Neural cell (in vitro differentiated cells): Measurements from ENCODE around the gene ARHGAP10. TPM values are rescaled to one million over a fixed set of nuclear protein-coding genes. Genes with fewer than 3 reads are reported as not detected.

Source experiments
- H2AFZ ChIP-seq: fragments of 200-600, 300-800 bp; sonication (generic), shearing (Covaris generic); 2 replicates; pipeline ENCODE4 v1.6.0; 2014; ENCODE audit warnings: low read depth, mild to moderate bottlenecking, antibody characterized with exemption, low read length, moderate library complexity
- H3F3A ChIP-seq: fragments of 200-600 bp; shearing (Covaris generic); 2 replicates; pipeline ENCODE4 v1.6.1; 2016; ENCODE audit warnings: mild to moderate bottlenecking, moderate library complexity, mixed read lengths, antibody characterized with exemption, low read length; ENCODE audit not compliant: insufficient read depth, poor library complexity, severe bottlenecking
- H3K27ac ChIP-seq: fragments of 200-600, 300-800 bp; sonication (generic), shearing (Covaris generic); 2 replicates; pipeline ENCODE4 v1.5.1; 2014; ENCODE audit warnings: mild to moderate bottlenecking, low read length, moderate library complexity
- H3K27me3 ChIP-seq: fragments of 300-800, 200-600 bp; sonication (generic), shearing (Covaris generic); 2 replicates; pipeline ENCODE4 v1.6.0; 2014; ENCODE audit warnings: mild to moderate bottlenecking, low read depth, low read length, moderate library complexity; ENCODE audit not compliant: insufficient read depth
- H3K36me3 ChIP-seq: fragments of 300-800, 200-600 bp; sonication (generic), shearing (Covaris generic); 2 replicates; pipeline ENCODE4 v1.5.1; 2014; ENCODE audit warnings: mild to moderate bottlenecking, antibody characterized with exemption, low read length, moderate library complexity; ENCODE audit not compliant: insufficient read depth
- H3K4me2 ChIP-seq: fragments of 300-800, 200-600 bp; sonication (generic), shearing (Covaris generic); 2 replicates; pipeline ENCODE4 v1.6.0; 2014; ENCODE audit warnings: mild to moderate bottlenecking, low read length
- H3K4me3 ChIP-seq: fragments of 300-800, 200-600 bp; sonication (generic), shearing (Covaris generic); 2 replicates; pipeline ENCODE4 v1.5.1; 2014; ENCODE audit warnings: mild to moderate bottlenecking, low read length, moderate library complexity
- H3K79me2 ChIP-seq: fragments of 200-600 bp; shearing (Covaris generic); replicated peaks from 2 replicates; pipeline ENCODE4 v1.6.0; 2014; ENCODE audit warnings: mild to moderate bottlenecking, low read length, moderate library complexity; ENCODE audit not compliant: insufficient read depth
- H3K9ac ChIP-seq: fragments of 300-800, 200-600 bp; sonication (generic), shearing (Covaris generic); 2 replicates; pipeline ENCODE4 v1.6.1; 2016; ENCODE audit warnings: mild to moderate bottlenecking, low read length, mixed read lengths
- H3K9me2 ChIP-seq: fragments of 200-600 bp; shearing (Covaris generic); 2 replicates; pipeline ENCODE4 v1.6.1; 2016; ENCODE audit warnings: mild to moderate bottlenecking, low read length, mixed read lengths; ENCODE audit not compliant: insufficient read depth
- H3K9me3 ChIP-seq: fragments of 200-600, 300-800 bp; sonication (generic), shearing (Covaris generic); 2 replicates; pipeline ENCODE4 v1.6.1; 2016; ENCODE audit warnings: mild to moderate bottlenecking, mixed run types, low read length, moderate library complexity, mixed read lengths
- H4K20me1 ChIP-seq: fragments of 200-600 bp; shearing (Covaris generic); 2 replicates; pipeline ENCODE4 v1.6.1; 2016; ENCODE audit warnings: mild to moderate bottlenecking, mixed run types; ENCODE audit not compliant: insufficient read depth
- EP300 ChIP-seq: fragments of 450-650 bp; conservative IDR thresholded peaks from 2 replicates; pipeline ENCODE4 v1.6.1; 2014; ENCODE audit warnings: antibody characterized with exemption, mild to moderate bottlenecking, moderate library complexity; ENCODE audit not compliant: poor library complexity, severe bottlenecking
- EZH2 ChIP-seq: fragments of 200-600, 300-800 bp; shearing (Covaris generic), sonication (generic); IDR thresholded peaks from 2 replicates; pipeline ENCODE4 v1.6.1; 2014; ENCODE audit warnings: antibody characterized with exemption, low read length, borderline replicate concordance, mild to moderate bottlenecking; ENCODE audit not compliant: insufficient read depth, poor library complexity, severe bottlenecking
- MXI1 ChIP-seq: fragments of 450-650 bp; conservative IDR thresholded peaks from 2 replicates; pipeline ENCODE4 v1.6.1; 2014; ENCODE audit warnings: antibody characterized with exemption, mild to moderate bottlenecking; ENCODE audit not compliant: poor library complexity, severe bottlenecking
- POLR2AphosphoS5 ChIP-seq: IDR thresholded peaks from 2 replicates; pipeline ENCODE4 v1.6.1; 2012
- RAD21 ChIP-seq: fragments of 450-650 bp; conservative IDR thresholded peaks from 2 replicates; pipeline ENCODE4 v1.6.1; 2014; ENCODE audit warnings: antibody characterized with exemption, mild to moderate bottlenecking, moderate library complexity
- SMC3 ChIP-seq: fragments of 450-650 bp; conservative IDR thresholded peaks from 2 replicates; pipeline ENCODE4 v1.6.1; 2014; ENCODE audit warnings: antibody characterized with exemption, mild to moderate bottlenecking, moderate library complexity; ENCODE audit not compliant: poor library complexity
- TAF1 ChIP-seq: IDR thresholded peaks from 2 replicates; pipeline ENCODE4 v1.6.1; 2012; ENCODE audit warnings: low read depth
- polyA plus RNA-seq: library from polyadenylated mRNA; depleted of rRNA; stranded (reverse); fragments of >200 nt; gene quantifications from 2 replicates; pipeline ENCODE4 v1.2.3, GENCODE V29; 2014
- TF ChIP-seq, protein P1 (sequence below): fragments of 450-650 bp; IDR thresholded peaks from 2 replicates; pipeline ENCODE4 v1.5.1; 2014; ENCODE audit warnings: antibody characterized with exemption, mild to moderate bottlenecking, moderate library complexity; ENCODE audit not compliant: poor library complexity, severe bottlenecking
- TF ChIP-seq, protein P2 (sequence below): IDR thresholded peaks from 2 replicates; pipeline ENCODE4 v1.6.1; 2012; ENCODE audit warnings: borderline replicate concordance

ARHGAP10 gene
- polyA plus RNA-seq, 1 donor from 2014 or later: 1.2 TPM

DNA sequence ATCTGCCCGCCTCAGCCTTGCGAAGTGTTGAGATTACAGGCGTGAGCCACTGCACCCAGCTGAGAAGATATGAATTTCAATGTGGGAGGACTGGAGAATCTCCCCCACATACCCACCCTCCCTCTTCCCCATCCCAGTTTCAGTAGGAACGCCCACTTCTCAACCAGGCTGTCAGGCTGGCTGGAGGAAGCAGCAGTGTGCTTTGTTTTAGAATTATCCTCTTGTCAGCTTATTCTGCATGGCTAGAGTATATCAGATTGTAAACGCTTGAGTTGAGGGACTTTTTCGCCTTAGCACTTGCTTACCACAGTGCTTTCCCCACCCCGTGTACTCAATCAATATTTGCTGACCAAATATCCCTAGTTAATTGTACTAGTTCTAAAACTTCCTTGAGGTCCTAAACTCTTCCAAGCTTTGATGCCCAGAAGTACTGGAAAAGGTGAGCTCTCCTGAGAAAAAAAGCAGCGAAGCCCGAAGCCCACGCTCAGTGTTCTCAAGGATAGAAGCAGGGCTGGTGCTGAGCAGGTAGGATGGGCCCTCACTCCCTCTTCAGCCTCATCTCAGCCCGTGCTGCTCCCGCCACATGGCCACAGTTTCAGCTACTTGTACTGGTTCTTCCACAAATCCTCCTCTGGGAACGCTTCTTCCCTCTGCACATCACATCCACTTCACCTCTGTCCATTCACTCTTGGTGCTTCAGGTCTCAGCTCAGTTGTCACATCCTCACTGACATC is 7.3 kb upstream of the ARHGAP10 start:
- H4K20me1 ChIP-seq: no peaks in the 10 kb centered on the region
- no peak overlapping the region for H3K4me2 ChIP-seq
- TF ChIP-seq POLR2AphosphoS5: no peak
- TF ChIP-seq EP300: no peak
- no peak for TF ChIP-seq MXI1
- TF ChIP-seq, protein P1, sequence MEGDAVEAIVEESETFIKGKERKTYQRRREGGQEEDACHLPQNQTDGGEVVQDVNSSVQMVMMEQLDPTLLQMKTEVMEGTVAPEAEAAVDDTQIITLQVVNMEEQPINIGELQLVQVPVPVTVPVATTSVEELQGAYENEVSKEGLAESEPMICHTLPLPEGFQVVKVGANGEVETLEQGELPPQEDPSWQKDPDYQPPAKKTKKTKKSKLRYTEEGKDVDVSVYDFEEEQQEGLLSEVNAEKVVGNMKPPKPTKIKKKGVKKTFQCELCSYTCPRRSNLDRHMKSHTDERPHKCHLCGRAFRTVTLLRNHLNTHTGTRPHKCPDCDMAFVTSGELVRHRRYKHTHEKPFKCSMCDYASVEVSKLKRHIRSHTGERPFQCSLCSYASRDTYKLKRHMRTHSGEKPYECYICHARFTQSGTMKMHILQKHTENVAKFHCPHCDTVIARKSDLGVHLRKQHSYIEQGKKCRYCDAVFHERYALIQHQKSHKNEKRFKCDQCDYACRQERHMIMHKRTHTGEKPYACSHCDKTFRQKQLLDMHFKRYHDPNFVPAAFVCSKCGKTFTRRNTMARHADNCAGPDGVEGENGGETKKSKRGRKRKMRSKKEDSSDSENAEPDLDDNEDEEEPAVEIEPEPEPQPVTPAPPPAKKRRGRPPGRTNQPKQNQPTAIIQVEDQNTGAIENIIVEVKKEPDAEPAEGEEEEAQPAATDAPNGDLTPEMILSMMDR: no peak
- no peak for TF ChIP-seq SMC3
- TF ChIP-seq, protein P2, sequence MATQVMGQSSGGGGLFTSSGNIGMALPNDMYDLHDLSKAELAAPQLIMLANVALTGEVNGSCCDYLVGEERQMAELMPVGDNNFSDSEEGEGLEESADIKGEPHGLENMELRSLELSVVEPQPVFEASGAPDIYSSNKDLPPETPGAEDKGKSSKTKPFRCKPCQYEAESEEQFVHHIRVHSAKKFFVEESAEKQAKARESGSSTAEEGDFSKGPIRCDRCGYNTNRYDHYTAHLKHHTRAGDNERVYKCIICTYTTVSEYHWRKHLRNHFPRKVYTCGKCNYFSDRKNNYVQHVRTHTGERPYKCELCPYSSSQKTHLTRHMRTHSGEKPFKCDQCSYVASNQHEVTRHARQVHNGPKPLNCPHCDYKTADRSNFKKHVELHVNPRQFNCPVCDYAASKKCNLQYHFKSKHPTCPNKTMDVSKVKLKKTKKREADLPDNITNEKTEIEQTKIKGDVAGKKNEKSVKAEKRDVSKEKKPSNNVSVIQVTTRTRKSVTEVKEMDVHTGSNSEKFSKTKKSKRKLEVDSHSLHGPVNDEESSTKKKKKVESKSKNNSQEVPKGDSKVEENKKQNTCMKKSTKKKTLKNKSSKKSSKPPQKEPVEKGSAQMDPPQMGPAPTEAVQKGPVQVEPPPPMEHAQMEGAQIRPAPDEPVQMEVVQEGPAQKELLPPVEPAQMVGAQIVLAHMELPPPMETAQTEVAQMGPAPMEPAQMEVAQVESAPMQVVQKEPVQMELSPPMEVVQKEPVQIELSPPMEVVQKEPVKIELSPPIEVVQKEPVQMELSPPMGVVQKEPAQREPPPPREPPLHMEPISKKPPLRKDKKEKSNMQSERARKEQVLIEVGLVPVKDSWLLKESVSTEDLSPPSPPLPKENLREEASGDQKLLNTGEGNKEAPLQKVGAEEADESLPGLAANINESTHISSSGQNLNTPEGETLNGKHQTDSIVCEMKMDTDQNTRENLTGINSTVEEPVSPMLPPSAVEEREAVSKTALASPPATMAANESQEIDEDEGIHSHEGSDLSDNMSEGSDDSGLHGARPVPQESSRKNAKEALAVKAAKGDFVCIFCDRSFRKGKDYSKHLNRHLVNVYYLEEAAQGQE: no peak
- TF ChIP-seq RAD21: no peak
- no peak for TF ChIP-seq TAF1
- no peak for TF ChIP-seq EZH2
- H3K9me2 ChIP-seq: no peaks in the 10 kb centered on the region
- no peaks in the 10 kb centered on the region for H3K79me2 ChIP-seq
- H3F3A ChIP-seq: no peaks in the 10 kb centered on the region
- no peaks in the 10 kb centered on the region for H3K9me3 ChIP-seq
- no peak overlapping the region for H2AFZ ChIP-seq
- peaks cover 28% of the 10 kb centered on the region for H3K27me3 ChIP-seq
- no peaks in the 10 kb centered on the region for H3K36me3 ChIP-seq
- no peak overlapping the region for H3K4me3 ChIP-seq
- H3K9ac ChIP-seq: no peak overlapping the region
- H3K27ac ChIP-seq: no peak overlapping the region

DNA sequence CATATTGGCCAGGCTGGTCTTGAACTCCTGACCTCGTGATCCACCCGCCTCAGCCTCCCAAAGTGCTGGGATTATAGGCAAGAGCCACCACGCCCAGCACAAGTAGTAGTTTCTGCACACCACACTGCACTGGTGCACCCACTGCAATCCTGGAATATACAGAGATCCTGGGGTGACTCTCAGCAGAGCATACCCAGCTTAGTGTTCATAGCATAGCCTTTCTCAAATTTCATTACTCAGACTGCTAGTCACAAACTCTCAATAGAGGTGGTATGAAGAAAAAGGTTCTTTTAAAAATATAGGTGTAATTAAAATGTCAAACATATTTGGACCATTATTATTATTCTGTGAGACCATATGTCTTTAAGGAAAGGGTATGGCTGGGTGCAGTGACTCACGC is 6.2 kb upstream of the ARHGAP10 start:
- no peak overlapping the region for H3K9ac ChIP-seq
- H3K36me3 ChIP-seq: no peaks in the 10 kb centered on the region
- H2AFZ ChIP-seq: no peak overlapping the region
- H3K27me3 ChIP-seq: peaks cover 38% of the 10 kb centered on the region
- no peak overlapping the region for H3K27ac ChIP-seq
- no peaks in the 10 kb centered on the region for H3K79me2 ChIP-seq
- H4K20me1 ChIP-seq: no peaks in the 10 kb centered on the region
- no peaks in the 10 kb centered on the region for H3K9me3 ChIP-seq
- no peaks in the 10 kb centered on the region for H3F3A ChIP-seq
- no peak overlapping the region for H3K4me2 ChIP-seq
- H3K9me2 ChIP-seq: no peaks in the 10 kb centered on the region
- H3K4me3 ChIP-seq: no peak overlapping the region
- TF ChIP-seq TAF1 (no peak), EZH2 (no peak), RAD21 (no peak), POLR2AphosphoS5 (no peak), SMC3 (no peak), EP300 (no peak), MXI1 (no peak)
- TF ChIP-seq, protein P1: no peak
- TF ChIP-seq, protein P2: no peak
